CD4-positive, alpha-beta T cell treated with Interleukin-10 for 1 hour (primary cell): ENCODE measurements around the gene PEX19.
A peak's percentile ranks its signal among the peaks of the same experiment; 100 is the strongest.
"Not testable (repeated sequence)": the region's sequence is repeated elsewhere in the genome, so short reads cannot be mapped to it uniquely, and the experiment has no call there.

Experiments used
- DNase-seq: peaks from one replicate; pipeline ENCODE4 v3.0.0-alpha.2; 2020

The PEX19 gene, protein sequence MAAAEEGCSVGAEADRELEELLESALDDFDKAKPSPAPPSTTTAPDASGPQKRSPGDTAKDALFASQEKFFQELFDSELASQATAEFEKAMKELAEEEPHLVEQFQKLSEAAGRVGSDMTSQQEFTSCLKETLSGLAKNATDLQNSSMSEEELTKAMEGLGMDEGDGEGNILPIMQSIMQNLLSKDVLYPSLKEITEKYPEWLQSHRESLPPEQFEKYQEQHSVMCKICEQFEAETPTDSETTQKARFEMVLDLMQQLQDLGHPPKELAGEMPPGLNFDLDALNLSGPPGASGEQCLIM

DNA sequence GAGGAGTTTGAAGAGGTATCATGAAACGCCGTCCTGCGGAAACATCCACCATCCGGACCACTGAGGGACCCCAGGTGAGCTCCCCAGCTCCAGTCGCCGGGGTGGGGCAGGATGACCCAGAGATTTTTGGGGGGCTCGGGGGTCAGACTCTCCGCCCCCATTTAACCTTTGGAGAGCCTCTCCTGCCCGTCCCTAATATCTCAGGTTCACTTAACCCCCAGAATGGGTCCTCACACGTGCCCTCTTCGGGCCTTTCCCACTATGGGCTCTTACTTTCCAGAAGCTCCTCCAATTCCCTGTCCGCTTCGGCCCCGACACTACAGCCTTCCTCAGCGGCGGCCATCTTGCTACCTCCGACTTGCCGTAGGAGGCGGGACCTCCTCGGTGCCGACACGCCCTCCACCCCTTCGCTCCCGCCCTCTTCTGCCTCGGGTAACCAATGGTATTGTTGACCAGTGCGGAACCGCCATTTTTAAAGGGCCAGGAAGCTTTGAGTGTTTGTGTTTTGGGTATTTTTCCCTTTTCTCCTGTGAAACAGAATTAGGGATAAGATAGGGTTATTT is at the start of gene PEX19:
Gene PEX19, minus strand, starts transcription at position 352 of the 563 bp plus-strand sequence. Its CDS starts 9 bp downstream, at position 343.
- DNase-seq, result peak; percentile 95

DNA sequence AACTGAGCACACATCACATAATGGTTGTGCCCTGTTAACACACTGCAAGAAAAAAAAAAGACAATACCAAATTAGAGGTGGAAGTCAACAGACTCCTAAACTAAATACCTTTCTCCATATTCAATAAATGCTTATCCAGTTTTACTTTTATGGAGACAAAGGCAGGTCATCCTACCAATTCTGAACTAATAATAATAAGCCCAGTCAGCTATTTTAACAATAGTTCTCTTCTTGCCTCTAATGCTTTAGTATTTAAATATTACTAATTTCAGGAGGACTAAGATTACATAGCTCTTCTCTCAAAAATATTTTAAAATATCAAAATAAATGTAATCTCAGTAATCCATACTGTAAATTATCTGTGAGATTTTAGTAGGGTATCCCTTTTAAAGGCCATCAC is 47.6 kb upstream of the PEX19 start:
- DNase-seq, result no peak

DNA sequence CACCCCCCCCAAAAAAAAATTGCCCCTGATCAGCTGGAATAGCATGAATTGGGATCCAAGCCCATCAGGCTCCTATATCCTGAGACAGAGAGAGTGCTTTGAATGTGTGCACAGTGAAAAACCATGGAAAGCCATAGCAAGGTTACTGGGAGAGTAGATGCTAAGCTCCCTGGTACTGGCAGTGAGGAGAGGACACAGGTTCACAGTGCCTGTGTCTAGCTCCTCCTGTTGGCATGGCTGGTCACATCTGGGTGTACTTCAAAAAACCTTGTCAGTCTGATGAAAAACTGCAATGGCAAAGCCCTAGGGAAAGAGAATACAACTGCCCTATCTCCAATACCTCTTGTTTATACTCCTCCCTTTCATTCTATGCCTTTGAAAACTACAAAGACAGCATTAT is 45.2 kb upstream of the PEX19 start:
- no peak for DNase-seq

DNA sequence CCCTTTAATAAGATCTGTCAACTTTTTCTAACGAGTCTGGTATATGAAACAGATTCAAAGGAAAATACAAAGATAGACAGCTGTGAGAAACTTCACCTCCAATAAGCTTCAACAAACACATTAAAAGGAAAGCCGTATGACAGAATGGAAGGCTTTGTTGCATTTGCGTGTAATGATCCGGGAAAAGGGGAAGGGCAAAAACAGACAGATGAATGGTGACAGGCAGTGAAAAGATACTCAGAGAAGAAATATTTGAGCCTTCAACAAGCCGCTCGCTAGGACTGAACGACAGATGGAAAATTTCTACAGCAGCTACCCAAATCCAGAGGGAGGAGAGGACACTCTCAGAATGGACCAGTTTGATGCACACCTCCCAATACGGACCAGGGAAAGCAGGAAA is 43.3 kb upstream of the PEX19 start:
- DNase-seq, result no peak

DNA sequence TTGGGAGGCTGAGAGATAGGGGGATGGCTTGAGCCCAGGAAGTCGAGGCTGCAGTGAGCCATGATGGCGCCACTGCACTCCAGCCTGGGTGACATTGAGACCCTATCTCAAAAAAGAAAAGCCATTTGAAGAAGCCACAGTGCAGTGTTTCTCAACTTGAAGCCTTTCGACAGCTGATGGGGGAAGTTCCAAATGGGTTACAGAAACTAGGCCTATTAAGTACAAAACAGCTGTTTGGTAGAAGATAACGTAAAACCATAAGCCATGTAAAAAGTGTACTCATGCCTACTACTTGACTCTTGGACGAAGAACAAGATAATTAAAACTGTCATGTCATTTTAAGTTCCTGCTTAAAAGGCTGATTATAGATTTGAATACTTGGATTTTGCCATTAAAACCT is 41.5 kb upstream of the PEX19 start:
- DNase-seq, result no peak

DNA sequence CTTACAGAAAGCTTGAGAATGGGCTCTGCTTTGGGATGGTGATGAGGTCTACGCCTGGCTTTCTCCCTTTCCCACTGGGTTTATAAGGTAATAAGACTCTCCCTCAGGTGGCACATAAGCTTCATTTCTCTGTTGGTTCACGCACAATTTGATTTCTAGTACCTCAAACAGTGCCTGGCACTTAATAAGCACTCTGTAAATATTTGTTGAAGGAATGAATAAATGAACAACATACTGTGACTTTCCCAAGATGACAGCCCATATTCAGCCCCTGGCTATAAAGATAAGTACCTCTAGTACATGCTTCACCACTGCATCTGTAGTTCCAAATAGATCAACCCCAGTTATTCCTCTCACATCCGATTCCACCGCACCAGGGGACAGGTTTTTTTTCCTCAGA is 40.3 kb upstream of the PEX19 start:
- DNase-seq, result no peak

DNA sequence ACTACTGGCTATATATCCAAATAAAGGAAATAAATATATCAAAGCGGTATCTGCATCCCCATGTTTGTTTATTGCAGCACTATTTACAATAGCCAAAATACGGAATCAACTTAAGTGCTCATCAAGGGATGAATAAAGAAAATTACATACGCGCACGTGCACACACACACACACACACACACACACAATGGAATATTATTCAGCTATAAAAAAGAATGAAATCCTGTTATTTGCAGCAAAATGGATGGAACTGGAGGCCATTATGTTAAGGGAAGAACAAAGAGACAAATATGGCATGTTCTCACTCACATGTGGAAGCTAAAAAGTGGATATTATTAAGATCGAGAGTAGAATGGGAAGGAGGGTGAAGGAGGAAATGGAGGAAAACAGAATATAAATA is 37.9 kb upstream of the PEX19 start:
- no peak for DNase-seq

DNA sequence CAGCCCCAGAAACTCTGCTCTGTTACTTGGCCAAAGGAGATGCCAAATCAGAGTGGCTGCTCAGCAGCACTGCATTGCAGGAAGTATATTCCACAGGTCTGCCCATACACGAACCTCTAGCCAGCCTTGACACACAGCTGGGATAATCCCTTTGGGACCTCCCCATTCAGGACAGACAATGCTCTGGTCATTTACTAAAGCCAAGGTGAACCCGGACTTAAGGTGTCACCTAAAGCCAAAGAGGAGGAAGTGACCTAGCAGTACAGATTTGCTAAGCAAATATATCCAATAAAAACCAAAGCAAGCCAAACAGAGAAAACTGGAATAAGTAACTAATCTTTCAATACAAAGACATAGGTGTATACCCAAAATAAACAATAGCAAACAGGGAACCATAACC is 30.4 kb upstream of the PEX19 start:
- DNase-seq, result no peak

DNA sequence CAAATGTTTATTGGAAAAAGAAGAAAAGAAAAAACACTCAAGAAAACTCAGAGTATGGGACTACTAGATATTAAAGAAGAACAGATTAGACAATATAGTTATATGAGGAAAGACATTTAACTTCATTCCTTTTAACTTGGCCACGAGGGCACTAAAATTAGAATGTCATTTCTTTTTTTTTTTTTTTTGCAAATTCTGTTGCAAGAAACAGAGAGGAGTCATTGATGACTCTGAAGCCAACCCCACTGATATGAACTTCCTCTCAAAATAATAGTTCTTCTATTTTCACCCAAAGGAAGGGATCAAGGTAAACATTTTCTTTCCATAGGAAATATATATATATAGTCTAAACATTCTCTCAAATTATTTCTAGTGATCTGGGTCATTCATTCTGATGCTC is 24.6 kb upstream of the PEX19 start:
- no peak for DNase-seq

DNA sequence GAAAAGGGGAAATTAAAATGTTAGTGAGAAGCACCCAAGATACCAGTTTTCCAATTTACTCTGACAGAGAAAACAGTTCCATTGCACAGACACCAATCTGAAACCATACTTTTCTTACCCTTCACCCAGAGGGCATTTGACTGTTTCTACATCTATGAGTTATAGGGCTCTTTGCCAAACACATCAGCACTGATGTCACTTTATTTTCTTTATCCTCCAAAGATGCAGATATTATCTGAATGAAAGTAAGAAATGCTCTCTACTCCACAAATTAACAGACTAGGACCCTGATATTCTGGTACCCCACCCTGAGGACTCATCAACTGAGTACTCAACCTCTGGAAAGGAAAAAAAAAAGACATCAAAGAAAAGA is 24.2 kb upstream of the PEX19 start:
- DNase-seq, result no peak

DNA sequence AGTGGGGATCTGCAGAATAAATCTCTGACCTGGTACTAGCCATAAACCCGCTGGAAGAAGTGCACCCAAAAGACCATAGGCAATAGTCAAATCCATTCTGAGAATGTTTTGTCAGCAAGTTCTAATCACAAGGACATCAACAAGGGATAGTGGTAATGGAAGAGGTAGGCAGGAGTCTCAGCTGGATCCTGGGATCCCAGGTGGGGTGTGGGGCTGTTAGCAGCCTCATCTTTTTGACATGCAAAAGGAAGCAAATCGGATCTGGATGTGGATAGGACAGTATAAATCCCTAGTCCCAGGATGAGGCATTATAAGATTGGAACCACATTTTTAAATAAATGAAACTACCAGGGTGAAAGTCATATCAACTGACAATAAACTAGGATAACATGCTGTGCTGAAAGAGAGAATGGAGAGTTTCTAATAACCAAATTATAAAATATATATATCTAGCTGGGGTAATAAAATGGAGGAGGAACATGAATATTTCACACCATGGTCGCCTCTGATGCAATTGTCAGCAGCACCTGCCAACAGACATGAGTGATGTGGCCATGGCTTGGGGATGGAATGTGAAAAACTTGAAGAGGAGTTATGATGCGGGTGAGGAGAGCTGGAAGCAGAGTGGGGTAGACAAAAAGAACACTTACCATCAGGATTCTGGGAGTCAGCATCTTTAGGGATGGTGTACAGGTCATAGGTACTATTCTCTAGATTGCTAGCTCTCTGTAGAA is 23.7 kb upstream of the PEX19 start:
- no peak for DNase-seq

DNA sequence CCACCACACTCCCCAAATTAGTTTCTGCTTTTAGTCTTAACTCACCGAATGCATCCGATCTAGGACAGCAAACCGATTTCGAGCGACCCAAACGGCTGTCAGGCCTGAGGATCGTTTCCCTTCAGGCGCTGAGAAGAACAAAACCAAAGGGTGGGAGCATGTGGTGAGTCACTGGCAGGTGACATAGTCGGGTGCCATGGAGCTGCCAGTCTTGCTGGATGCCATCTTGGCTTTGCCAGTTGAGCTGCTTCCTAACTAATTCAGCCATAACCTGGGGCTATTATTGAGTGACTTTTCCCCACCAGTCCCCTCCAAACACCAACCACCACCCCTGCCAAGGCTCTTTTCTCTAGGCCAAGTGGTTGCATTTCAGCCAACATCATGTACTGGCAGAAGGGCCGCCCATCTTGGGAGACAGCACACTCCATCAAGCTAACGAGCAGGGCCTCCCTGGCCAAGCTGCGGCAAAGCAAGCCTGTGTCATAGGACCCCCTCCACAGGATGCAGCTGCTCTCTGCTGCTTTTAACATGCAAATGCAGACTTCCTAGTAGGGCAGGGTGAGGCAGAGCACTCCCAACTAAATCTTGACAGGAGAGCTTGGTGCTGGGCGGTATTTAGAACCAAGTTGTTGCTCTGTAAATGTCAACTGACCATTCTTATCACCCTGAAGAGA is 22.3 kb upstream of the PEX19 start:
- no peak for DNase-seq

DNA sequence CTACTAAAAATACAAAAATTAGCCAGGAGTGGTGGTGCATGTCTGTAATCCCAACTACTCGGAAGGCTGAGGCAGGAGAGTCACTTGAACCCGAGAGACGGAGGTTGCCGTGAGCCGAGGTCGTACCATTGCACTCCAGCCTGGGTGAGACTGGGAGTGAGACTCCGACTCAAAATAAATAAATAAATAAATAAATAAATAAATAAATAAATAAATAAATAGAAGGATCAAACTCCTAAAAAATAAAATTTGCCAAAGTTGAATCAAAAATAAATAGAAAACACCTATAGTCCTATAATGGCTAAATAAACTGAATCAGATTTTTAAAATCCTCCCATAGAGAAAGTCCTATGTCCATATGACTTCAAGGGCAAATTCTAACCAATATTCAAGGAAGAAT is 15.2 kb upstream of the PEX19 start:
- no peak for DNase-seq

DNA sequence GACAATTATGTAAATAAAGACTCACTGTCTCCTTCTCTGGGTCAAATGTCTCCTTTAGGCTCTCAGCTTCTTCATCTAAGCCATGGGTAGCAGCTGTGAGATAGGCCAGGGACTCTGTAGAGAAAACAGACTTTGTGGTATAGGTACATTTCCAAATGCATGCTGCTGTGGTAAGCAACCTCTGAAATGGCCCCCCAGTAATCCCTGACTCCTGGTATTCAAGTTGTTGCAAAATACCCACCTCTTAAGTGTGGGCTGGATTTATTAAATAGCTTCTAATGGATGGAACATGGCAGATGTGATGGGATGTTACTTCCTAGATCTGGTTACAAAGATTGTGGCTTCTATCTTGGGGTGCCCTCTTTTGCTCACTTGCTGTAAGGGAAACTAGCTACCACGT is 11.1 kb upstream of the PEX19 start:
- DNase-seq, result no peak

DNA sequence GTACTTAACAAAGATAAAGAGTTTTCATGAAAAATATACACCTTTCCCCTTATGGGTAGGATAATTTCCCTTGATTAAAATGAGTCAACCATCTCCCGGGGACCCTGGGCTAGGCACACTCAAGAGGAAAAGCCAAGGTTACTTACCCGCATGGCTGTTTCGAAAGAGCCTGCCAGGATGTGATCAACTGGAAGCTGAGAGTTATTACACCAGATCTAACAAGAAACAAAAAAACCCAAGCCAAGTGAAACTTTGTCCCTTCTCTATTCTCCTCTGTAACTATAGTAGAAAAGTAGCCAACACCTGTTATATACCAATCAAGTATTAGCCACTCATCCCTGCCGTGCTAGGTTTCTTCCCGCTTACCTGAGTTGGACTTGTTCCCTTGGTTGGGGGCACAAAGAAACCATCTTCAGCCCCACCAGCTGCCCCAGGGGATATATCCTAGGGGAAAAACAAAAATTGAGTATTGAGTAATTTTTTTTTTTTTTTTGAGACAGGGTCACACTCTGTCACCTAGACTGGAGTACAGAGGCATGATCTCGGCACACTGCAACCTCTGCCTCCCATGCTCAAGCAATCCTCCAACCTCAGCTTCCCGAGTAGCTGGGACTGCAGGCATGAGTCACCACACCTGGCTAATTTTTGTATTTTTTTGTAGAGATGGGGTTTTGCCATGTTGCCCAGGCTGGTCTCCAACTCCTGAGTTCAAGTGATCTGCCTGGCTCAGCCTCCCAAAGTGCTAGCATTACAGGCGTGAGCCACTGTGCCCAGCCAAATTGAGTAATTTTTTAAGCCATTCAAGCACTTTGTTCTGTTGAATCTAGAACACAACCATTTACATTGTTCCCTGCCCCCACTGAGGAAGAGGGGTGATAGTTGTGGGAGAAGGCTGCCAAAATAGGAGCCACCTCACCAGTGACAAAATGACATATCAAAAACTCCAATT is 8.4 kb upstream of the PEX19 start:
- no peak for DNase-seq

DNA sequence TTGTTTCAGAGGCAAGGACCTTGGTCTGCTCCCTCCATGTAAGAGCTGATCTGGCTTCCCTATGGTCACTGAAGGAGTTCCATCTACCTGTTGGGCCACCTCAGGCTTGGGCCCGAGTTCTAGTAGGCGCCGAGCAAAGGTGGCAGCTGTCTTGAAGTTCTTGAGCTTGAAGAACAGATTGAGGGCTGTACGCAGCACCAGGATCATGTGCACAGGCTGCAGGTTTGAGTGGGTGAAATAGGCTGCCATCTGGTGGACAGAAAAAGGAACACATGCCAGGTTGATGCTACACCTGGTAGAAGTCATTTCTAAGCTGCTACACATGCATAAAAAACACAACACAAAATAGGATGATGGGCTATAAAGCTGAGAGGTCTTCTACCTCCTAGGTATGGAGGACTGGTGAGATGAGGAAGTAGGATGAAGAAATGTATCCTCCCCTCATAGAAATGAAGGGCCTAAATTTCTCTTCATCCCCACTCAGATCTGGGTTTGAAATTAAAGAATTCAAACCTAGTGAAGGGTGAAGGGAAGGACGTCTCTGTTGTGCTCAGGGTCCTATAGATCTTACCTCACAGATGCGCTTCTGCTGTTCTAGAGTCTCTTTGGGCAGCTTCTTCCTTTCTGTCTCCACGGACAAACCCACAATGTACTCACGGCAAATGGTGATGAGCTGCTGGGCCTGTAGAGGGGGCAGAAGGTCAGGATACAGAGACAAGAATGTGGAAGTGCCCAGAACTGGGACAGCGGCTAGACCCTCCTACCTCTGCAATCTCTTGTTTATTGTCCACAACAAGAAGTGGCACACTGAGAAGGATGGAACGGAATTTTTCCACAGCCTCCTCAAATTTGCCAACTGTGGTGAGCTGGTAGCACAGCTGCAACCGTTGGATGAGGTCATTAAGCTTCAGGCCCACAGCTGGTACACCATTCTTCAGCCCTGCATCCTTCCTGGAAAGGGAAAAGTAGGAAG is 6.6 kb upstream of the PEX19 start:
- peak; percentile 83 for DNase-seq

DNA sequence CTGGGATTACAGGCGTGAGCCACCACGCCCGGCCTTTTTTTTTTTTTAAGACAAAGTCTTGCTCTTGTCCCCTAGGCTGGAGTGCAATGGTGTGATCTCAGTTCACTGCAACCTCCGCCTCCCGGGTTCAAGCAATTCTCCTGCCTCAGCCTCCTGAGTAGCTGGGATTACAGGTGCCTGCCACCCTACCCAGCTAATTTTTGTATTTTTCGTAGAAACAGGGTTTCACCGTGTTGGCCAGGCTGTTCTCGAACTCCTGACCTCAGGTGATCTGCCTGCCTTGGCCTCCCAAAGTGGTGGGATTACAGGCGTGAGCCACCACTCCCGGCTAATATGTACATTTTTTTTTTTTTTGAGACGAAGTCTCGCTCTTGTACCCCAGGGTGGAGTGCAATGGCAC is 2.8 kb upstream of the PEX19 start:
- not testable (repeated sequence) for DNase-seq

DNA sequence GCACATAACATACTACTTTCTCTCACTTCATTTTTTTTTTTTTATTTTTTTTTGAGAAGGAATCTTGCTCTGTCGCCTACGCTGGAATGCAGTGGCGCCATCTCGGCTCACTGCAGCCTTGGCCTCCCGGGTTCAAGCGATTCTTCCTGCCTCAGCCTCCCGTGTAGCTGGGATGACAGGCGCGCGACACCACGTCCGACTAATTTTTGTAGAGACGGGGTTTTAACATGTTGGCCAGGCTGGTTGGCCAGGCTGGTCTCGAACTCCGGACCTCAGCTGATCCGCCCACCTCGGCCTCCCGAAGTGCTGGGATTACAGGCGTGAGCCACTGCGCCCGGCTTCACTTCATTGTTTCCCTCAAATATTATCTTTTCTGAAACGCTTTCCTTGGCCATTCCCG is 573 bp upstream of the PEX19 start:
- no peak for DNase-seq

DNA sequence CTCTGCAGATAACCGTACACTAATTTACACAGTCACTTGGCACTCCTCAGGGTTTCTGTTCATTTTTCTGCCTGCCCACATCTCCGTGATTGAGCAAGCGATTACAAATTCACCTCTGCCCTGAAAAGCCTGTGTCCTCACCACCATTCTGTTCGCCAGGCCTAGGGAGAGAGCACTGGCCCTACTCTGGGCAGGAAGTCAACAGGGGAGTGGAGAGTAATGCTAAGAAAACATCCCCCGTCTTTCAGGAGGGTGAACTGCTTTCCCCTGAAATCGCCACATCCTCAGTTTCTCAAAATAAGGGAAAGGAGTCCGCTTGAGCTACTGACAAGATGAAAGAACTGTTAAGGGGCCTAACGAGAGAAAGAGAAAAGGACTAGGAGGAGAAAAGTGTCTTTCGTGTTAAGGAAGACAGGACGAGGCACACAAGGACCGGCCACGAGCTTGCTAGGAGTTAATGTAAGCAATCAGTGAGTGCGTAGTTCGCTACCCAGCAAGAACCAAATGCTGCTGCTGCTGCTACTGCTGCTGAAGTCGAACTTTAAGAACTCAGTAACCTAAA is 632 bp downstream of the PEX19 start:
- DNase-seq, result peak; percentile 28

DNA sequence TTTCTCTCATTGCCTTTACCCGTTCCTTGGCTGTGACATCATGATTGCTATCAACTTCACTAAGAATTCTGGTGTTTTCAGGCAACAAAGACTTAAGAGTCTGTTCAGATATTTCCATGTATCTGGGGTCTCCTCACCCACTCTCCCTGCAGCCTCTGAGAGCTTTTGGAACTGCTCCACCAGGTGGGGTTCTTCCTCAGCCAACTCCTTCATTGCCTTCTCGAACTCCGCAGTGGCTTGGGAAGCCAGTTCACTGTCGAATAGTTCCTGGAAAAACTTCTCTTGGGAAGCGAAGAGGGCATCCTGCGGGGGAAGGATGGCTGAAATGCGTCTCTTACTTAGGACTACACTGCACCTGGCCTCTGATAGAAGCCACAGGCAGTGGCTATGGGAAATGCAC is 2.1 kb downstream of the PEX19 start:
- DNase-seq, result no peak

DNA sequence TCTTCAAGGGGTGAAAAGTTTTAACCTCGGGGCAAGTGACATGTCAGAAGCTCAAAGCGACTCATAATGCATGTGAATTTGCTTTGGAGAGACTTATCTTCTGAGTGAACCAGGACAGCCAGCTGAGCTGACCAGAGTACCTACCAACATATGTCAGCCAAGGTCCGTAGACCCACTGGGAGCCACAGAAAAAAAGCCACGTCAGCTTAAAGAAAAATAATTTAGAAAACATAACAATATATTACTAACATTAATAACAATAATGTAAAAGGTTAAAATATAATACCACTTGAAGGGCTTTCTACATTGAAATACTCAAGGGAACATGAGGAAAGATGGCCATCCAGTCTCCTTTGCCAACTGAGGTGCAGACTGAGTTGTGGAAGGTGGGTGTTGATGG is 6.9 kb downstream of the PEX19 start:
- DNase-seq, result no peak
